ENCODE results near the gene PLPPR2.
"Not testable (repeated sequence)": the region's sequence is repeated elsewhere in the genome, so short reads cannot be mapped to it uniquely, and the experiment has no call there.

PLPPR2 gene

DNA sequence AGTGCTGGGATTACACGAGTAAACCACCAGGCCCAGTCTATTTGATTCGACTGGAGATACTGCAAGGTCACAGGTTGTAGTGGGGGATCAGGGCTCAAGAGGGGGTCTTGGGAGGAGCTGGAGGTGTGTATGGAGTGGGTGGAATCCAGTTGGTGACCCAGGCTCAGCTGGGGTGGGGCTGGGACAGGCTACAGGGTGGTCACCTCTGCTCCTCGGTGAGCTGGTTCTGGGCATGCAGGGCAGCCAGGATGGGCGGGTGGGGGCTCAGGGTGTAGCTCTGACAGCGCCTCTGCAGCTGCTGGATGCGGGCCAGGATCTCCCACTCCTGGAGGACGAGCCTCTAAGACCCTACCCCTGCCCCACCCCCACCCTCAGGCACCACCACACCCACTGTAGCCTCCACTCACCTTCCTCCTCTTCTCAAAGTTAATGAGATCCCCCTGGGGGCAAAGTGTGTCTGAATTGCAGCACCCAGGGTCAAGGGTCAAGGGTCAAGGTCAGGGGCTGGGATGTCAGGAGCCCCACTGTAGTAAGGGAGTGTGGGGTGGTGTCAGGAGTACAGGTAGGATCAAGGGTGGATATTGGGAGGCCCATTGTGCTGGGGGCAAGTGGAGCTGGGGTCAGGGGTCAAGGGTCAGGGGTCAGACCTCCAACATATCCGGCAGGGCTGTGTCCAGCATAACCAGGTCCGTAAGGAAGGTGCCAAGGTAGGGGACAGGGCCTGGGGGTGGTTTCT, 46.7 kb downstream of the PLPPR2 start:
- no peak for DNase-seq

DNA sequence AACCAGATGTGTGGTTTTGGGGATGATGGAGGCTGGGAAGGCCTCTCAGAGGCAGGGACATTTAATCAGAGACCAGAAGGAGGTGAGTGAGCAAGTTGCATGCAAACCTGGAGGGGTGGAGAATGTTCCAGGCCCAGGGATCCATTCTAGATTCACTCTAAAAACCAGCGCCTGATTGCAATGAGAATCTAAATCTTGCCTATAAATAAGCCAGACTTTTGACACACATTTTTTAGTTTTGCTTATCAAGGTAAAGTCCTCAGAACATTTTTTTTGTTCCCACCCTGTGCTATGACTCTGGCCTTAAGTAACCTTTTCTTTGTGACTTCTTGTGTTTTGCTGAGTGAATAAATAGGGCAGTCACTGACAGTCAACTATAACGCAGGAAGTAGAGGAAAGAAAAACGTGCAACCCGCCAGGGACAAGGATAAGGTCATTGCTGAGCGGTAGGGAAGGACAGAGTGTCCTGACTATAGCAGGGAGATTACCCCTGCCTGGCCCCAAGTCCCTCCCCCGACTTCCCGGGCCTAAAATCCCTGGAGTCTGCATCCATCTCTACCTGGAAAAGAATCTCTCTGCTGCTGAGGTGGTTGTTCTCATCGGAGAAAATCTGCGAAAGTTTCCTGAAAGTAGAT, 49.5 kb downstream of the PLPPR2 start:
- DNase-seq, result no peak

DNA sequence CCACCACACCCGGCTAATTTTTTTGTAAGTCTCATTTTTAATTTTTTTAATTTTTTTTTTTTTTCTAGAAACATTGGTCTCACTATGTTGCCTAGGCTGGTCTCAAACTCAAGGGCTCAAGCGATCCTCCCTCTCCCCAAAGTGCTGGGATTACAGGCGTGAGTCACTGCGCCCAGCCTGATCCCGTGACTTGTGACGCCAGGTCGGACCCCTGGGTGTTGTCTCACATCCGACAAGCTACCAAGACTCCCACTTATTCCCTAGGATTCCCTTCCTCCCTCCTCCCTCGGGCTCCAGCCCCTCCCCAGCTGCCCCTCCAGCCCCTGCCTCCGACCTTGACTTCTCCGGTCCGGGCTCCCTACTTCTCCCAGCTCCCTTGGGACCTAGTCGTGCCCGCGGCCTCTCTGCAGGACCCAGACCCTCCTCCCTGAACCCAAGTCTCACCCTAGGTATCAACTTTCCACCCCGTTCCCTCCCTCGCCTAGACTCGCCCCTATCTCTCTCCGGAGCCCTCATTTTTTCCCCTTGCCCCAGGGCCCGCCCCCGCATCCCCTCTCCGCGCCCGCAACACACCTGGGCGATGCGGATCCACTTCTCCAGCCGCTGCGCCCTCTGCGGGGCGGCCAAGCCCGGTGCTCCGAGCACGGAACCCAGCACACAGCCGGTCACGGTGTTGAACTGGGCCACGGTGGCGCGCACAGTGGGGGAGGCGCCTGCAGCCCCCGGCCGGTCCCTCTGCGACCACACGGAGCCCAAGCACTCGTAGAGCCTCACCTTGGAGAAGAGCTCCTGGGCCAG, 50.8 kb downstream of the PLPPR2 start:
- no peak for DNase-seq

DNA sequence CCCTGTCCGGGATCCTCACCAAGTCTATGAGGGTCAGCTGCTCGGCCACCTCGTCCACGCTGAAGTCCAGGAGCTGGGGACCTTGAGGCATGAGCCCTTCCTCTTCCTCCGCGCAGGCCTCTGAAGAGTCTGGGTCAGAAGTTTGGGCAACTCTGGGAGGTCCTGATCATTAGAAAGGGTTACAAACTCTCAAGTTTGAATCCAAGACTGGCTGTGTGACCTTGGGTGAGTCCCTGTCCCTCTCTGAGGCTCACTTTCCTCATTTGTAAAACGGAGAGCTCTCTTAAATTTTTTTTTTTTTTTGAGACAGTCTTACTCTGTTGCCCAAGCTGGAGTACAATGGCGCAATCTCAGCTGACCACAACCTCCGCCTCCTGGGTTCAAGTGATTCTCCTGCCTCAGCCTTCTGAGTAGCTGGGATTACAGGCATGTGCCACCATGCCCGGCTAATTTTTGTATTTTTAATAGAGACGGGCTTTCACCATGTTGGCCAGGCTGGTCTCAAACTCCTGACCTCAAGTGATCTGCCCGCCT, 51.5 kb downstream of the PLPPR2 start:
- DNase-seq, result not testable (repeated sequence)

DNA sequence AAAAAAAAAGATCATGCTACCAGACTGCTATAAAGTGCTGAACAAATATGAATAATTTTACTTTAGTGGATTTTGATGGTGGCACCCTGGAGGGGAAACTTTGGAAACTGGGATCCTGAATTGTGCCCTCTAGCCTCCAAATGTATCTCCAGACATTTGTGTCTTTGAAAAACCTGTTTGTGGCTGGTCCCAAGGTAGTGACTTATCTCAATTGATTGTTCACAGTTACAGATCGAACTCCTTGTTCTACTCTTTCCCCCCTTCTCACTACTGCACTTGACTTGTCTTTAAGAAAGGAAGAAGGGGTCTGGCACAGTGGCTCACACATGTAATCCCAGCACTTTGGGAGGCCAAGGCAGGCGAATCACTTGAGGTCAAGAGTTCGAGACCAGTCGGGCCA, 53.4 kb downstream of the PLPPR2 start:
- DNase-seq, result no peak

DNA sequence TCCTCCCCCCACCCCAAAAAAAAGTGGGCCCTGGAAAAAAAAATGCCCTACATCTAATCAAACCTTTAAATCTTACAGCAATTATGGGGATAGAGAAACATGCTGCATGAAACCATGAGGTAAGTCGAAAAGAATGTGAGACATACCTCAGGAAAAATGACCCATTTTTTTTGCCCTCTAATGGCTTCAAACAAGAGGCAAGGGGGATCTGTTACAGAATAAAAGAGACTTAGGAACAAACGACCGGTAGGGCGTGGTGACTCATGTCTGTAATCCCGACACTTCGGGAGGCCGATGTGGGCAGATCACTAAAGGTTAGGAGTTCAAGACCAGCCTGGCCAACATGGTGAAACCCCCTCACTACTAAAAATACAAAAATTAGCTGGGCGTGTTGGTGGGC, 55.5 kb downstream of the PLPPR2 start:
- DNase-seq, result no peak

DNA sequence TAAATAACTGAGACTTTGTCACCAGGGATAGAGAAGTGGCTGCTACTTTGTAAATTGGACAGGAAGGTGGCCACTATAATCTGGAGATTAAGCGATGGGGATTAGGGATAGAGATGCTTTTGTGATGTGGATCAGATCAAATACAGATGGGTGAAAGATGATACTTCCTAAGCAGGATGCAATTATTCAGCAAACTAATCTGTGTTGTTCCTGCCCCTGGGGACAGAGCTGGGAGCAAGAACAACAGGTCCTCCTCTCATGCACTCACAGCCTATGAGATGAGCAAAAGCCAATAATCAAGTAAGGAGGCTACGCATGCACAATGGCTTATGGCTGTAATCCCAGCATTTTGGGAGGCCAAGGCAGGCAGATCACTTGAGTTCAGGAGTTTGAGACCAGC, 59.3 kb downstream of the PLPPR2 start:
- no peak for DNase-seq

All from kidney glomerular epithelial cell (primary cell).